PC-9 (cell line): ENCODE data around the gene SHROOM4. TPM values are rescaled to one million over a fixed set of nuclear protein-coding genes. Genes with fewer than 3 reads are reported as not detected.

ENCODE experiments used
- BruUV-seq: library from RNA; stranded (reverse); fragments of 400-500 nt; replicated peaks from 2 replicates; lab custom pipeline; 2021; lab: Mats Ljungman, UMichigan
- CTCF ChIA-PET: fragments of 300-600 bp; sonication (Branson Sonifier 250); formaldehyde crosslinking; loops from one replicate; lab custom pipeline; 2022; ENCODE audit warnings: antibody characterized with exemption; lab: Charles Lee
- POLR2A ChIA-PET: fragments of 300-600 bp; sonication (Branson Sonifier 250); formaldehyde crosslinking; loops from one replicate; lab custom pipeline; 2022; ENCODE audit warnings: antibody characterized with exemption; ENCODE audit not compliant: unreplicated experiment; lab: Charles Lee
- DNase-seq, 2 experiments: peaks; one replicate each; pipeline versions ENCODE4 v3.0.0 to v3.0.0-alpha.2; 2015 to 2022; ENCODE audit warnings: mixed read lengths in 1 of 2
- H2AFZ ChIP-seq: fragments of 200-600 bp; sonication (generic); 2 replicates; pipeline ENCODE4 v1.8.1; 2017; ENCODE audit warnings: antibody characterized with exemption
- H3F3A ChIP-seq: fragments of 200-600 bp; sonication (generic); 2 replicates; pipeline ENCODE4 v1.8.1; 2017; ENCODE audit warnings: antibody characterized with exemption, mild to moderate bottlenecking, low read depth; ENCODE audit not compliant: insufficient read depth
- H3K27ac ChIP-seq: fragments of 200-600 bp; sonication (generic); 2 replicates; pipeline ENCODE4 v1.6.1; 2016; ENCODE audit warnings: mixed run types
- H3K27me3 ChIP-seq: fragments of 200-600 bp; sonication (generic); 2 replicates; pipeline ENCODE4 v1.6.1; 2016; ENCODE audit warnings: low read depth, mixed run types; ENCODE audit not compliant: insufficient read depth
- H3K36me3 ChIP-seq: fragments of 200-600 bp; sonication (generic); 2 replicates; pipeline ENCODE4 v1.6.1; 2016; ENCODE audit warnings: low read depth, mixed run types
- H3K4me1 ChIP-seq: fragments of 200-600 bp; sonication (generic); replicated peaks from 2 replicates; pipeline ENCODE4 v1.6.1; 2016; ENCODE audit warnings: mixed run types; ENCODE audit not compliant: insufficient read depth
- H3K4me2 ChIP-seq: fragments of 200-600 bp; sonication (generic); 2 replicates; pipeline ENCODE4 v1.6.1; 2017; ENCODE audit warnings: mixed run types
- H3K4me3 ChIP-seq: fragments of 200-600 bp; sonication (generic); 2 replicates; pipeline ENCODE4 v1.6.1; 2016; ENCODE audit warnings: mixed run types
- H3K79me2 ChIP-seq: fragments of 200-600 bp; sonication (generic); 2 replicates; pipeline ENCODE4 v1.6.1; 2017; ENCODE audit warnings: low read depth, mixed run types
- H3K9me2 ChIP-seq: fragments of 200-600 bp; sonication (generic); 2 replicates; pipeline ENCODE4 v1.8.1; 2017; ENCODE audit warnings: mild to moderate bottlenecking; ENCODE audit not compliant: insufficient read depth
- H3K9me3 ChIP-seq: fragments of 200-600 bp; sonication (generic); 2 replicates; pipeline ENCODE4 v1.8.1; 2016; ENCODE audit warnings: low read depth; ENCODE audit not compliant: insufficient read depth
- H4K20me1 ChIP-seq: fragments of 200-600 bp; sonication (generic); 2 replicates; pipeline ENCODE4 v1.8.1; 2017; ENCODE audit not compliant: insufficient read depth
- CTCF ChIP-seq: fragments of 200-600 bp; sonication (generic); conservative IDR thresholded peaks from 2 replicates; pipeline ENCODE4 v1.6.1; 2017; ENCODE audit warnings: mixed run types, antibody characterized with exemption, mild to moderate bottlenecking, moderate library complexity
- EZH2 ChIP-seq: fragments of 200-600 bp; sonication (generic); IDR thresholded peaks from 2 replicates; pipeline ENCODE4 v1.8.0; 2017; ENCODE audit warnings: antibody characterized with exemption, low read depth
- intact Hi-C: fragments of 100-400 bp; cut with micrococcal nuclease; formaldehyde crosslinking; loops from one replicate; pipeline ENCODE4 v1.10.0; 2022; ENCODE audit not compliant: unreplicated experiment
- total RNA-seq: library from RNA; stranded (reverse); gene quantifications from 2 replicates; pipeline ENCODE4 v1.2.3, GENCODE V29; 2021

The SHROOM4 gene
- total RNA-seq, 1 experiment from 2014 or later: 1.1 TPM

- Histone ChIP-seq H3K9me3 (no peaks in the 10 kb centered on the region), H3K36me3 (no peaks in the 10 kb centered on the region), H3K4me1 (peaks cover 4% of the 10 kb centered on the region; the same call in 1 of the 2 replicates), H3K79me2 (no peaks in the 10 kb centered on the region), H3K4me2 (peak overlapping the region; percentile 50; the same call in 1 of the 2 replicates), H3K9me2 (no peaks in the 10 kb centered on the region), H3F3A (no peaks in the 10 kb centered on the region), H4K20me1 (no peaks in the 10 kb centered on the region), H3K4me3 (no peak overlapping the region), H3K27me3 (no peaks in the 10 kb centered on the region), H3K27ac (0 out of 2 replicates have a peak overlapping the region, but pooled peaks have one; percentile 34), H2AFZ (no peak overlapping the region)
- no peak for TF ChIP-seq EZH2
- TF ChIP-seq CTCF: no peak
- intact Hi-C loops: no loop called here
- peak in 1 of 2 experiments; percentile 69 for DNase-seq
- BruUV-seq: no TSS peak
- ChIA-PET POLR2A (no interaction called here), CTCF (no interaction called here)
Observed at GRCh38 chrX:50723006-50723405, 91.0 kb downstream of the SHROOM4 start.

- H3K27me3 ChIP-seq: no peaks in the 10 kb centered on the region
- intact Hi-C loops: no loop called here
- H3K4me3 ChIP-seq: no peak overlapping the region
- 0 out of 2 replicates have a peak overlapping the region, but pooled peaks have one; percentile 50 for H3K4me2 ChIP-seq
- no peaks in the 10 kb centered on the region for H3K36me3 ChIP-seq
- CTCF ChIA-PET: no interaction called here
- BruUV-seq: no TSS peak
- no peaks in the 10 kb centered on the region for H3K79me2 ChIP-seq
- H3F3A ChIP-seq: no peaks in the 10 kb centered on the region
- no peak overlapping the region for H3K27ac ChIP-seq
- peaks cover 4% of the 10 kb centered on the region; the same call in 1 of the 2 replicates for H3K4me1 ChIP-seq
- H3K9me2 ChIP-seq: no peaks in the 10 kb centered on the region
- DNase-seq: no peak
- no peaks in the 10 kb centered on the region for H3K9me3 ChIP-seq
- no peak overlapping the region for H2AFZ ChIP-seq
- POLR2A ChIA-PET: no interaction called here
- H4K20me1 ChIP-seq: no peaks in the 10 kb centered on the region
- no peak for TF ChIP-seq CTCF
- no peak for TF ChIP-seq EZH2
Observed at GRCh38 chrX:50721764-50722521, 92.1 kb downstream of the SHROOM4 start.

- Histone ChIP-seq H3K79me2 (no peaks in the 10 kb centered on the region), H3K36me3 (no peaks in the 10 kb centered on the region), H3K4me1 (peaks cover 4% of the 10 kb centered on the region; the same call in 1 of the 2 replicates), H3K27me3 (no peaks in the 10 kb centered on the region), H3K4me3 (no peak overlapping the region), H3K9me3 (no peaks in the 10 kb centered on the region), H3K27ac (no peak overlapping the region), H3F3A (no peaks in the 10 kb centered on the region), H3K4me2 (no peak overlapping the region), H4K20me1 (no peaks in the 10 kb centered on the region), H3K9me2 (no peaks in the 10 kb centered on the region), H2AFZ (no peak overlapping the region)
- intact Hi-C loops: no loop called here
- ChIA-PET CTCF (no interaction called here), POLR2A (no interaction called here)
- DNase-seq: no peak
- no peak for TF ChIP-seq EZH2
- TF ChIP-seq CTCF: no peak
- BruUV-seq: no TSS peak
Observed at GRCh38 chrX:50719614-50720013, 94.4 kb downstream of the SHROOM4 start.
